ENCODE data around the gene ATP1A1.

ATP1A1 gene

GRCh38 chr1:116408193-116408592, 35.1 kb downstream of the ATP1A1 start:
- no peak overlapping the region for H3K4me3 ChIP-seq (ENCODE audit: low read depth, low read length)
- DNase-seq (ENCODE audit: low read depth) = no peak
- no peak for TF ChIP-seq CTCF (IDR thresholded peaks at IDR 0.05; ENCODE audit: low read depth, low read length)

GRCh38 chr1:116408803-116409720, 36.0 kb downstream of the ATP1A1 start:
- no peak overlapping the region for H3K4me3 ChIP-seq (ENCODE audit: low read depth, low read length)
- no peak for TF ChIP-seq CTCF (IDR thresholded peaks at IDR 0.05; ENCODE audit: low read depth, low read length)
- TF ChIP-seq POLR2A (IDR thresholded peaks at IDR 0.05; ENCODE audit: extremely low read depth, insufficient read length) = no peak
- TF ChIP-seq MAX (IDR thresholded peaks at IDR 0.05; ENCODE audit: low read depth, low read length) = no peak
- TF ChIP-seq MYC (IDR thresholded peaks at IDR 0.05; ENCODE audit: low read depth, low read length) = no peak
- no peak for DNase-seq (ENCODE audit: low read depth)

GRCh38 chr1:116409751-116410191, 36.7 kb downstream of the ATP1A1 start:
- no peak for DNase-seq (ENCODE audit: low read depth)
- TF ChIP-seq POLR2A (IDR thresholded peaks at IDR 0.05; ENCODE audit: extremely low read depth, insufficient read length) (no peak), MAX (IDR thresholded peaks at IDR 0.05; ENCODE audit: low read depth, low read length) (no peak), CTCF (IDR thresholded peaks at IDR 0.05; ENCODE audit: low read depth, low read length) (no peak), MYC (IDR thresholded peaks at IDR 0.05; ENCODE audit: low read depth, low read length) (no peak)
- no peak overlapping the region for H3K4me3 ChIP-seq (ENCODE audit: low read depth, low read length)

- no peak overlapping the region for H3K4me3 ChIP-seq (ENCODE audit: low read depth, low read length)
- no peak for TF ChIP-seq POLR2A (IDR thresholded peaks at IDR 0.05; ENCODE audit: extremely low read depth, insufficient read length)
- TF ChIP-seq MYC (IDR thresholded peaks at IDR 0.05; ENCODE audit: low read depth, low read length) = no peak
- no peak for TF ChIP-seq MAX (IDR thresholded peaks at IDR 0.05; ENCODE audit: low read depth, low read length)
- no peak for TF ChIP-seq CTCF (IDR thresholded peaks at IDR 0.05; ENCODE audit: low read depth, low read length)
- no peak for DNase-seq (ENCODE audit: low read depth)
Observed at GRCh38 chr1:116411784-116412479, 38.9 kb downstream of the ATP1A1 start.

- H3K4me3 ChIP-seq (ENCODE audit: low read depth, low read length) = no peak overlapping the region
Observed at GRCh38 chr1:116412480-116412798, 39.4 kb downstream of the ATP1A1 start.

More at GRCh38 chr1:116412480-116412798, 39.4 kb downstream of the ATP1A1 start:
- TF ChIP-seq CTCF (IDR thresholded peaks at IDR 0.05; ENCODE audit: low read depth, low read length) = no peak
- no peak for TF ChIP-seq POLR2A (IDR thresholded peaks at IDR 0.05; ENCODE audit: extremely low read depth, insufficient read length)
- no peak for TF ChIP-seq MYC (IDR thresholded peaks at IDR 0.05; ENCODE audit: low read depth, low read length)
- TF ChIP-seq MAX (IDR thresholded peaks at IDR 0.05; ENCODE audit: low read depth, low read length) = no peak
- DNase-seq (ENCODE audit: low read depth) = no peak
